GM19468 (cell line): ENCODE results near the gene ZNF710.
"Not testable (repeated sequence)": the region's sequence is repeated elsewhere in the genome, so short reads cannot be mapped to it uniquely, and the experiment has no call there.

ENCODE experiments used
- ATAC-seq: cut with Tn5 transposase; IDR thresholded peaks from one replicate; pipeline ENCODE4 v1.9.1; 2021; ENCODE audit warnings: mild to moderate bottlenecking, moderate library complexity, moderate number of reproducible peaks; ENCODE audit not compliant: unreplicated experiment; ENCODE audit errors: extremely low read depth

Gene ZNF710

DNA sequence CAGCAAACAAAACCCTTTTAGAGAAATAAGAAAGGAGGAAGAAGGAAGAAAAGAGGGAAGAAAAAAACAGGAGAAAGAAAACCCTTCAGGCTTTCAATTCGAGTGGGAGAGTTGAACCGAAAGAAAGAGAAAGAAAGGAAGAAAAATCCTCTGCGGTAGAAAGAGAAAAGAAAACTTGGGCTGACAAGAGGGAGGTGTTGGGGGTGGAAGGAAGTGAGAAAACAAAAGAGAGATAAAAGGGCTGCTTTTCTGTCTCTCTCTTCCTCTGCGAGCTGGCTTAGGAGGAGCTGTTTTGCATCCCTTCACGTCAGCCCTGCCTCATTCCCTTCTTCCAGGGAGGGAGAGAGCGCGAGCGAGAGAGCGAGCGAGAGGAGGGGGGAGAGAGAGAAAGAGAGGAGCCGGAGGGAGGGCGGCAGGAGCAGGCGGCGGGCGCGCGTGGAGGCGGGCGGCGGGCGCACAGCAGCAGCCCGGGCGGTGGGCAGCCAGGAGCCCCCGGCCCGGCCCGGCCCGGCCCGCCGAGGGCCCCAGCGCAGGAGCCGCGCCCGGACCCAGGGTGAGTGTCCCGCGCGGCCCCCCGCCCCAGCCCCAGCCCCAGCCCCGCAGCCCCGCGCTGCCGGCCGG, at the start of gene ZNF710:
ZNF710 (plus strand) TSS at position 263 of the 621 bp plus-strand sequence. CDS start 65,814 bp downstream, outside the sequence.
- ATAC-seq: no peak

GRCh38 chr15:89954541-89954940, 46.6 kb upstream of the ZNF710 start:
- no peak for ATAC-seq

GRCh38 chr15:89955449-89955998, 45.6 kb upstream of the ZNF710 start:
- not testable (repeated sequence) for ATAC-seq

DNA sequence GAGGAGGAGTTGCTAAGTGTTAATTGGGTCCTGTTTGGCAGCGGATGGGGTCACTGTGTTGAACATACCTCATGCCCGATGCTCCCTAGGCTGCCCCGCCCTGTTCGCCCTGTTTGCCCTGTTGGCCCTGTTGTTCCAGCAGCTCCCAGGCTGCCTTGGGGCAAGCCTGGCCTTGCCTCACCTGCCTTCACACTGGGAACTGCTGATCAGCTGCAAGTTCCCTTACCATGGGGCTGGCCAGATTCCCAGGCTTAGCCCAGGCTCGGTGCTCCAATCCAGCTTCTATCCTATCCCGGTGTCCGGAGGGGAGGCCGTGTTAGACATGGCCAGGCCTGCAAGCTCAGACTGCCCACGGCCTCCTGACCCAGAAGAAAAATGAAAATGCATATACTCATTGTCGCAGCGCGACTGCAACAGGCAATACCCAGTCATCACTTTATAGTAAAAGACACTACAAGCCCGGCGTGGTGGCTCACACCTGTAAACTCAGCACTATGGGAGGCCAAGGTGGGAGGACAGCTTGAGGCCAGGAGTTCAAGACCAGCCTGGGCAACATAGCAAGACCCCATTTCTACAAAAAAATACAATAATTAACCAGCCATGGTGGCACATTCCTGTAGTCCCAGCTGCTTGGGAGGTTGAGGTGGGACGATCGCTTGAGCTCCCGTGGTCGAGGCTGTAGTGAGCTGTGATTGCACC, 42.9 kb upstream of the ZNF710 start:
- ATAC-seq: no peak

DNA sequence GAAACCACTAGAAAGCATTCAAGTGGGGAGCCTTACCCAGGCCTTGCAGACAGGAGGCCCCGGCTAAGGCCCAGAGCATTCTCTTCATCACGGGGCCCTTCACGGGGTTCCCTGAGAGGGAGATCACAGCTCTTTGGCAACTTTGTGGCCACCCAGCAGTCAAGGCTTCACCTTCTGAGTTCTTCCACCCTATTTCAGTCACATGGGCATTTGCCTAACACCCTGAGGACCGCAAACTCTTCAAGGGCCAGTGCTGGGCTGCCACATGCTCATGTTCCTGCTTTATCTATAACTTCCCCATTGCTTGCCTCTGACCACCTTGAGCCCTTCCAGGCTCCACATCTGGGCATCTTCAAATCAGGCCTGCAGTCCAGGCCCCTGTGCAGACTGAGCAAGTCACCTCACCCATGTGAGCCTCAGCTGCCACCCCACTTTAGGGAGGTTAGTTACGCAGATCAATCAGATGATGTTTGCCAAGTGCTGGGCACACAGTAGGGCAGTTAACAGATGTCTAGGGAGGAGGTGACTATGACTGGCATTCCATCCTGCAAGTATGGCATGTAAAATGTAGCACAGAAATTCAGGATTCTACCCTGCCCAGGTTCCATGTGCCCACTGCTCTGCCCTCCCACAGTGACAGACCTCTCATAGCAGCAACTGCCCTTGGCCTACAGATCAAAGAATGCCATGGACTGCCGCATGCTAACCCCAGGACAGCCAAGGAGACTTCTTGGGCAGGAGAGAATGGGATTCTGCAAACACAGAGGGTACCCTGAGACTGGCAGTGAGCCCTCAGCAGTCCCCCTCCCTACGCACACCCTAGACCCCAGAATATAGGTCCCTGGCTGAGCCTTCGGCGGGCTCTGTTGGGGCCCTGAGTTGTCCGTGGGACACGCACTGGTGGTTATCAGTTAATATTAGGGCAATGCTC, 37.6 kb upstream of the ZNF710 start:
- no peak for ATAC-seq

GRCh38 chr15:89964232-89964954, 36.7 kb upstream of the ZNF710 start:
- no peak for ATAC-seq

DNA sequence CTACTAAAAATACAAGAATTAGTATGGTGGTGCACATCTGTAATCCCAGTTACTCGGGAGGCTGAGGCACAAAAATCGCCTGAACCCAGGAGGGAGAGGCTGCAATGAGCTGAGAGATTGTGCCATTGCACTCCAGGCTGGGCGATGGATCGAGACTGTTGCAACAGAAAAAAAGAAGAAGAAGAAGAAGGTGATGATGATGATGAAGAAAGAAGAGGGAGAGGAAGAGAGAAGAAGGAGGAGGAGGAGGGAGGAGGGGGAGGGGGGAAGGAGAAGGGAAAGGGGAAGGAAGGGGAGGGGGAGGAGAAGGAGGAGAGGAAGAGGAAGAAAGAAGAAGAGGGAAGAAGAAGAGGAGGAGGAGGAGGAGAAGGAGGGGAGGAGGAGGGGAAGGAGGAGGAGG, 33.2 kb upstream of the ZNF710 start:
- ATAC-seq: no peak

DNA sequence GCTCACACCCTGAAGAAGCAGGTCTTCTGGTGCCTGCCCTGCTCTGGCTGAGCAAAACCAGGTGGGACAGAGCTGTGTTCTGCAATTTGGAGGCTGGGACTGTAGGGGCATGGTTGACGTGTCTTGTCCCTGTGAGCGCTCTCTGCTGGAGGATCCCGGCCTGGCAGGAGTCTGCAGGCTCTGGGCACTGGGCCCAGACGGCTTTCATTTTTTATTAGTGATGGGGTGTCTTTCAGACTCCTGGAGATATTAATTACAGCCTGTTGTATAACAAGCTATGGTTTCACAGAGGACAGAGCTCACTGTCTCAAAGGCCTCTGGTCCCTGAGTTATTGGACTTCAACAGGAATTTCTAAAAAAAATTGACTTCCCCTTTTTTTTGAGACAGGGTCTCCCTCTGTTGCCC, 29.5 kb upstream of the ZNF710 start:
- ATAC-seq: peak; percentile 81

GRCh38 chr15:89972085-89972484, 29.0 kb upstream of the ZNF710 start:
- ATAC-seq: no peak

DNA sequence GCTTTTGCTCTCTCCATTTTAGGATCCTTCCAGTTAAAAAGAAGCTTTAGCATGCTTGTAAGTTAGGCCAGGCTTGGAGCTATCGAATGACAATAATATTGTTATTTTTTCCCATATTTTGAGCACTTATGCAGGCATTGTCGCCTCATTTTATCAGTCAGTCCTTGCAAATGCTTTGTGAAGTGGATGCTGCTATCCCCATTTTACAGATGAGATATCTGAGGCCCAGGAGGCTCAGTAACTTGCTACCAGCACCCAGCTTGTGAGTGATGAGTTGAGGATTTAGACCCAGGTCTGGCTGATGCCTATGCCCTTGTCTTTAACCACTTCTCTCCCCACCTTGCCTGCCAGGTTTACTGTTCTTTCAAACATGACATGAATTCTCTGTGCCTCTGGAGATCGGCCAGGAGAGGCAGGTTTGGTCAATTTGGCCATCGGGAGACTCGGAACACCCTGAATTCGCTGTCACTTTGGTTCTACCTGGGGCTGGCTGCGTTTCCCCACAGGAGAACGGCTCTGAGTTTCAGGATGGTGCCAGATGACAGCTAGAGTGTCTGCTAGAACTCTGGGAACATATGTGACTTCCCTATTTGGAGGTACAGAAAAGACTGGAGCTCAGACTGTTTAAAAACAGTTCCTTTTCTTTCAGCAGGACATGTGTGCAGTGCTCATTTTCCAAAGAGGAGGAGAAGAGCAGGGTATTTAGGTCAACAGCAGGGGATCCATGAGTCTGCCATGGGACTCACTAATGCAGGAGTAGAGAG, 25.5 kb upstream of the ZNF710 start:
- no peak for ATAC-seq

- no peak for ATAC-seq
These were observed 24.9 kb upstream of the ZNF710 start for GRCh38 chr15:89976246-89976600.

DNA sequence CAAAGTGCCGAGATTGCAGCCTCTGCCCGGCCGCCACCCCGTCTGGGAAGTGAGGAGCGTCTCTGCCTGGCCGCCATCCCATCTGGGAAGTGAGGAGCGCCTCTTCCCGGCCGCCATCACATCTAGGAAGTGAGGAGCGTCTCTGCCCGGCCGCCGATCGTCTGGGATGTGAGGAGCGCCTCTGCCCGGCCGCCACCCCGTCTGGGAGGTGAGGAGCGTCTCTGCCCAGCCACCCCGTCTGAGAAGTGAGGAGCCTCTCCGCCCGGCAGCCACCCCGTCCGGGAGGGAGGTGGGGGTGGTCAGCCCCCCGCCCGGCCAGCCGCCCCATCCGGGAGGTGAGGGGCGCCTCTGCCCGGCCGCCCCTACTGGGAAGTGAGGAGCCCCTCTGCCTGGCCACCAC, 23.3 kb upstream of the ZNF710 start:
- ATAC-seq: not testable (repeated sequence)

GRCh38 chr15:89978914-89979313, 22.2 kb upstream of the ZNF710 start:
- ATAC-seq: no peak

- ATAC-seq: no peak
These were observed 20.2 kb upstream of the ZNF710 start for GRCh38 chr15:89980896-89981295.

- ATAC-seq: no peak
These were observed 18.6 kb upstream of the ZNF710 start for GRCh38 chr15:89982315-89983055.

GRCh38 chr15:89984001-89984400, 17.1 kb upstream of the ZNF710 start:
- ATAC-seq: no peak

GRCh38 chr15:89984421-89985010, 16.6 kb upstream of the ZNF710 start:
- no peak for ATAC-seq

DNA sequence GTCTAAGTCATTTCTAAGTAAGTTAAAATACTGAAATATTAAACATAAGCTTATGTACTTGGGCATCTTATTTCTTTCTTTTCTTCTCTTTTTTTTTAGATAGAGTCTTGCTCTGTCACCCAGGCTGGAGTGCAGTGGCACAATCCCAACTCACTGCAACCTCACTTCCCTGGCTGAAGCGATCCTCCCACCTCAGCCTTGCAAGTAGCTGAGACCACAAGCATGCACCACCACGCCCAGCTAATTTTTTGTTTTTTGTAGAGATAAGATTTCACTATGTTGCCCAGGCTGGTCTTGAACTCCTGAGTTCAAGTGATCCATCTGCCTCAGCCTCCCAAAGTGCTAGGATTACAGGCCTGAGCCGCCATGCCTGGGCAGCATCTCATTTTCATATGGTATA, 16.0 kb upstream of the ZNF710 start:
- ATAC-seq: no peak
